NCI-H510A (cell line): ENCODE results near the gene PAX5.

Source experiments
- DNase-seq: peaks from one replicate; lab custom pipeline; 2025; lab: John Stamatoyannopoulos, UW

PAX5 gene

GRCh38 chr9:37025071-37025822 lies 8.8 kb downstream of the PAX5 start:
- DNase-seq = no peak

- DNase-seq = no peak
Measured at GRCh38 chr9:37017546-37017945, 16.5 kb downstream of the PAX5 start.

- no peak for DNase-seq
Measured at GRCh38 chr9:37011530-37011929, 22.5 kb downstream of the PAX5 start.

- no peak for DNase-seq
Measured at GRCh38 chr9:37010976-37011375, 23.1 kb downstream of the PAX5 start.

GRCh38 chr9:37010180-37010579 lies 23.9 kb downstream of the PAX5 start:
- DNase-seq = no peak

GRCh38 chr9:37007295-37007694 lies 26.8 kb downstream of the PAX5 start:
- DNase-seq = no peak

- DNase-seq = no peak
Measured at GRCh38 chr9:37005517-37006140, 28.4 kb downstream of the PAX5 start.

GRCh38 chr9:37004424-37004935 lies 29.6 kb downstream of the PAX5 start:
- DNase-seq = no peak

- DNase-seq = no peak
Measured at GRCh38 chr9:37002413-37003217, 31.5 kb downstream of the PAX5 start.

- DNase-seq = no peak
Measured at GRCh38 chr9:37002036-37002412, 32.0 kb downstream of the PAX5 start.

- no peak for DNase-seq
Measured at GRCh38 chr9:37001459-37001858, 32.6 kb downstream of the PAX5 start.

- DNase-seq = no peak
Measured at GRCh38 chr9:36999728-37000333, 34.2 kb downstream of the PAX5 start.

GRCh38 chr9:36997414-36997813 lies 36.7 kb downstream of the PAX5 start:
- DNase-seq = no peak

GRCh38 chr9:36996706-36997086 lies 37.4 kb downstream of the PAX5 start:
- no peak for DNase-seq

- DNase-seq = peak; percentile 34
Measured at GRCh38 chr9:36995927-36996705, 38.0 kb downstream of the PAX5 start.

- DNase-seq = no peak
Measured at GRCh38 chr9:36993933-36994764, 39.9 kb downstream of the PAX5 start.

- DNase-seq = no peak
Measured at GRCh38 chr9:36992501-36993316, 41.4 kb downstream of the PAX5 start.

- no peak for DNase-seq
Measured at GRCh38 chr9:36991516-36992134, 42.4 kb downstream of the PAX5 start.

GRCh38 chr9:36988848-36989247 lies 45.2 kb downstream of the PAX5 start:
- DNase-seq = no peak
